Measurements from ENCODE around the gene SEMA4F. TPM values are rescaled to one million over a fixed set of nuclear protein-coding genes. Genes with fewer than 3 reads are reported as not detected.
"Not testable (repeated sequence)": the region's sequence is repeated elsewhere in the genome, so short reads cannot be mapped to it uniquely, and the experiment has no call there.

SEMA4F gene, protein sequence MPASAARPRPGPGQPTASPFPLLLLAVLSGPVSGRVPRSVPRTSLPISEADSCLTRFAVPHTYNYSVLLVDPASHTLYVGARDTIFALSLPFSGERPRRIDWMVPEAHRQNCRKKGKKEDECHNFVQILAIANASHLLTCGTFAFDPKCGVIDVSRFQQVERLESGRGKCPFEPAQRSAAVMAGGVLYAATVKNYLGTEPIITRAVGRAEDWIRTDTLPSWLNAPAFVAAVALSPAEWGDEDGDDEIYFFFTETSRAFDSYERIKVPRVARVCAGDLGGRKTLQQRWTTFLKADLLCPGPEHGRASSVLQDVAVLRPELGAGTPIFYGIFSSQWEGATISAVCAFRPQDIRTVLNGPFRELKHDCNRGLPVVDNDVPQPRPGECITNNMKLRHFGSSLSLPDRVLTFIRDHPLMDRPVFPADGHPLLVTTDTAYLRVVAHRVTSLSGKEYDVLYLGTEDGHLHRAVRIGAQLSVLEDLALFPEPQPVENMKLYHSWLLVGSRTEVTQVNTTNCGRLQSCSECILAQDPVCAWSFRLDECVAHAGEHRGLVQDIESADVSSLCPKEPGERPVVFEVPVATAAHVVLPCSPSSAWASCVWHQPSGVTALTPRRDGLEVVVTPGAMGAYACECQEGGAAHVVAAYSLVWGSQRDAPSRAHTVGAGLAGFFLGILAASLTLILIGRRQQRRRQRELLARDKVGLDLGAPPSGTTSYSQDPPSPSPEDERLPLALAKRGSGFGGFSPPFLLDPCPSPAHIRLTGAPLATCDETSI
- 1.8 and 1.9 TPM in 2 replicates for total RNA-seq (2014; rRNA removed; shearing (Covaris generic); ENCODE audit: low replicate concordance)

DNA sequence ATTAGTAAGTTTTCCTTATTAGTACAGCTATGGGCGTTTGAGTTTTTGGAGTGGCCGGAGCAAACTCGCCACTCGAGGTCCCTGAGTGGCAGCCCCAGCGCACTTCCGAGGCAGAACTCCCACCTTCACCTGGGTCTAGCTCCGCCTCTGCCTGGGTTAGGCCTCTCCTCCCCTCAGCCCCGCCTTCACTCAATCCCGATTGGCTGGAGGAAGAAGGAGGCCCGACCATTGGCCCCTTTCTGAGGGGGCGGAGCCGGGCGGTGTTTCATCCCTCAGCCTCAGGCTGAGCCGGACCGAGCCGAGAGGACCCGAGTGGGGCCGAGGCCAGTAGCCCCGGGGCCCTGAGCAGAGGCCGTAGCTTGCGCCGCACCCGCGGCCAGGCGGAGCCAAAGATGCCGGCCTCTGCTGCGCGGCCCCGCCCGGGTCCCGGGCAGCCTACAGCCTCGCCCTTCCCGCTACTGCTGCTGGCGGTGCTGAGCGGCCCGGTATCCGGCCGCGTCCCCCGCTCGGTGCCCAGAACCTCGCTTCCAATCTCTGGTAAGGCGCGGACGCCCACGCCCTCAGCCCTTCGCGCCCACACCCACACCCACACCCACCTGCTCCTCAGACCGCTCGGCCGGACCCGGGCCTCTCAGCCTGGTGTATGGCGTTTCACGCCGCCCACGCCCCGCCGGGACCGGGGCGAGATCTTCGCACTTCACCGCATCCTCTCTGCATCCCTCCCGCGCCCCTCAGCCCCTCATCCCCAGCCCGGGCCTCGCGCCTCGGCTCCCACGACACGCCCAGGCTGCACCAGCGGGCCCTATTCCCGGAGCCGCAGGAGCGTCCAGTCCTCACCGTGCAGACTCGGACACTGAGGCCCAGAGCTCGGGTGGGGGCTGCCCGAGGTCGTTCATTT is at the start of gene SEMA4F:
TSS of gene SEMA4F (plus strand) at position 263 of the 898 bp plus-strand sequence. CDS start at position 393, 130 bp downstream.
- peak; percentile 97 for DNase-seq
- no peaks in the 10 kb centered on the region for H3K9me3 ChIP-seq
- peak within 1 kb of the TSS; percentile 62 for H3K4me3 ChIP-seq
- no peaks in the 10 kb centered on the region for H3K27me3 ChIP-seq
- no peaks in the 10 kb centered on the region for H3K36me3 ChIP-seq

DNA sequence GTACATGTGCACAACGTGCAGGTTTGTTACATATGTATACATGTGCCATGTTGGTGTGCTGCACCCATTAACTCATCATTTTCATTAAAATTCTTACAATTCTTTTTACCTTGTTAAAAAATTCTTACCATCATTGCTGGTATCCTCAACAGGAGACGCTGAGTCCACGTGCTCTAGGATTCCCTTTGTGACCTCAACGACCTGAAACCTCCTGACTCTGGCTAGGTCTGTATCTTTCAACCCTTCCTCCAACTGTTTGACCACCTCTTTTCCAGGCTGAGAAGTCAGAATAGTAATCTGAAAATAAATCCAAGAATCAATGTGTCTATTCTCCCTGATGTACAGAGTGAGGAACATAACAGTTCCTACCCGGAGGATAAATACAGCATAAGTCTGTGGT is 47.1 kb upstream of the SEMA4F start:
- DNase-seq: no peak
- Histone ChIP-seq H3K36me3 (no peaks in the 10 kb centered on the region), H3K4me3 (no peak overlapping the region), H3K27me3 (no peaks in the 10 kb centered on the region), H3K9me3 (peaks cover 4% of the 10 kb centered on the region; the same call in 1 of the 2 replicates)

DNA sequence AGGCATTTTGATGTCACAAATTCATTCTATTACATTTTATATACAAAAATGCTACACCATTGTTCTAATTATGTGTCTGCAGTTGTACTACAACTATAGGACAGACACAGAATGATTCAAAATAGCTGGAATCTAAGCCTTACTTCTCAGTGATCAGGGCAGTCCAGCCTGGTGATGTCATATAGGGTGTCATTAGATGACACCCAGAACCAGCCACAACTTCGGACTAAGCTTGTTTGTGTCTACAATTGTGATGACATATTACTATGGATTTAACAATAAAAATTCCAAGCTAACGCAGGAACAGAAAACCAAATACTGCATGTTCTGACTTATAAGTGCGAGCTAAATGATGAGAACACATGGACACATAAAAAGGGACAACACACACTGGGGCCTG is 36.9 kb upstream of the SEMA4F start:
- DNase-seq: no peak
- Histone ChIP-seq H3K27me3 (peaks cover 8% of the 10 kb centered on the region), H3K36me3 (no peaks in the 10 kb centered on the region), H3K4me3 (no peak overlapping the region), H3K9me3 (no peaks in the 10 kb centered on the region)

DNA sequence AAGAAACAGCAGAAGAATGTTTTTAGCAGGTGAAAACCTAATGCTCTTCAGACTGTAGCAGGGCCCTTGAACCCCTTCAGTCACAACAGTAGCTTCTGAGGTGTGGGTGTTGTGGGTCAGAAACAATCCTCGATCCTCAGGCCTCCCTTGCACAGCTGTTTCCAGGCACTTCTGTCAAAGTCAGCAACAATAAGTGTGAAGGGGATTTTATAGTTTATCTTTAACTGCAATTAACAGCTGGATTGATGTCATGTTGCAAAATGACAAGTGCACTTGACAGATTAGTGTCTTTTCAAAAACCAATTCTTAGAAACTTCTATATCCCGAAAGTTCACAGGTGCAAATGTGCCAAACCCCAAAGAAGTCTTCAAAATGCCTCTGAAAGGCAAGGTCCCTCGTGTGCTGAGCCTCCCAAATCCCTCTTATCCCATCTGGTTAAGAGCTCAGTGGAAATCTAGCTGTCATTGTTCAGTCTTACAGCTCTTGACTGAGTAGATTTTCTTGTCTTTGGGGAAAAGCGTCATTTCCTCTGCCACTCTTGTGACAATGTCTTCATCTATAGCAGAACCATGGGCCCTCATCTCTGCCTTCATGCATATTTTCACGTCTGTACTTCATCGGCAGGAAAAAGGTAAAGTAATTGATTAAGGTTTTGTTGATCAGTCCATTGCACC is 35.5 kb upstream of the SEMA4F start:
- no peak overlapping the region for H3K4me3 ChIP-seq
- H3K36me3 ChIP-seq: no peaks in the 10 kb centered on the region
- DNase-seq: no peak
- H3K9me3 ChIP-seq: no peaks in the 10 kb centered on the region
- H3K27me3 ChIP-seq: peaks cover 3% of the 10 kb centered on the region

DNA sequence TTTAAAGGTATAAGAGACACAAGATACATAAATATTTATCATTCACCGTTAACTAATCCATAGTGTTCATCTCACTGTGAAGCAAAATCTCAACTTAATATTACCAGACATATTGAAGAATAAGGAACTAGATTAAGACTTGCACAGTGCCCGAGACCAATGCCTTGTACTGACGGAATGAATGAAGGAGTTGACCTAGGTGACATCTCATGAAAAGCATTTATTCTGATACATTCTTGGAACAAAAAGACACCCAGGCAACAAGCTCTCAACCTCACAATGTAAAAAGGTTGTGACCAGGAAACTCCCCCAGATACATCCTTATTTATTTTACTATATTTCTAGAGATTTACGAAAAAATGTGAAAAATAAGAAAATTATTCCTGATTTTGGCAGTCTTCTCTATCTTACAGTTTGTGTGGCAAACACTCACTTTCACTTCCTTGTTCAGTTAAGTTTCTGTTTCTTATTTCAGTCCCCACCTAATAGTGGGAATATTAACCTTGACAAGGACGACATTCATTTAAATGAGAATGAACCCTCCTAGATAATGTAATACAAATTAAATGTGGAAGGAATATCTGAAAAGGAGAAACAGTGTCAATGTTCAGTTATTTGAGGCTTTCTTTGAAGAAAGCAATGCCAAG is 34.3 kb upstream of the SEMA4F start:
- peaks cover 3% of the 10 kb centered on the region for H3K27me3 ChIP-seq
- H3K36me3 ChIP-seq: no peaks in the 10 kb centered on the region
- H3K9me3 ChIP-seq: no peaks in the 10 kb centered on the region
- no peak for DNase-seq
- no peak overlapping the region for H3K4me3 ChIP-seq

DNA sequence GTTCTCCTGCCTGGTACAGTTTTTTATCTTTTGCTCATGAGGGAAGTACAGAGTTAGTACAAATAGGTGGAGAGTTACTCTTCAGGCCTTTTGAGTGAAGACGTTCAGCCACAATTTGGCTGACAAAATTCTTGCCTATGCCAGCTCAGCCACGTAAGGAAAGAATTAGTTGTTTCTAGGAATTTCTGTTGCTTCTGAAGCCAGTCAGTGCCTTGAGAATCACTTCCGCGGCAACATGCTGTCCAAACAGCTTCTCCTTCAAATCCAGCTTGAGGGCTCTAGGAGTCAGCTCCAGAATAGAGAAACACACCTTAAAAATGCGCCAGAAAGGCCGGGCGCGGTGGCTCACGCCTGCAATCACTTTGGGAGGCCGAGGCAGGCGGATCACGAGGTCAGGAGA is 33.4 kb upstream of the SEMA4F start:
- Histone ChIP-seq H3K36me3 (no peaks in the 10 kb centered on the region), H3K4me3 (no peak overlapping the region), H3K27me3 (peaks cover 3% of the 10 kb centered on the region), H3K9me3 (no peaks in the 10 kb centered on the region)
- DNase-seq: peak; percentile 5

DNA sequence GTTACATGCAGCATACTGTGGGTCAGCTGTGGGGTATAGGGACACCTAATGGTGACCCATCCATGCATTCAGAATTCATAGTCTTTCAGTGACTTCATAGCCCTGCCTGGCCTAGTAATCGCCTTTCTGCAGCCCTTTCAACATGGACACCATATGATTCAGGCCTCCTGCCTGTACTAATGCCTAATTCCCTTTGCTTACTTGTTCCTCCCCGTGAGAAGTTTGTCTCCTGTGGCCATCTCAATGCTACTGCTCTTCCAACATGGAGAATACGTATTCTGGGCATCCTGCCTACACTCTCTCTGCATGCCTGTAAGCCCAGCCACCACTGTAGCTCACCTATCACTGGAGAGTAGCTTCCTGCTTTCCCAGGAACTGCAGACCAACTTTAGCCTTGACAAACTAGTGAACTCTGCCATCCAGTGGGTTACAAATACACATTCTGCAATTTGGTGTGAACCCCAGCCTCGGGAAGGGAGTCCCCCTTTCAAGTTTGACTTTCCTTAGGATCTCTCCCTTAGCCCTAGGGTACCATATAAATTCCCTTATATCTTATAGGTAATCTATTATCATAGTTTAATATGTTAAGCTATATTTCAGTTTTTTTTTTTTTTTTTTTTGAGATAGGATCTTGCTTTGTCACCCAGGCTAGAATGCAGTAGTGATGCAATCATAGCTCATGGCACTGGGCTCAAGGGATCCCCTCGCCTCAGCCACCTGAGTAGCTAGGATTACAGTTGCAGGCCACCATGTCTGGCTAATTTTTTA is 28.2 kb upstream of the SEMA4F start:
- Histone ChIP-seq H3K27me3 (no peaks in the 10 kb centered on the region; the same call in 1 of the 2 replicates), H3K9me3 (no peaks in the 10 kb centered on the region), H3K4me3 (no peak overlapping the region), H3K36me3 (no peaks in the 10 kb centered on the region)
- no peak for DNase-seq

DNA sequence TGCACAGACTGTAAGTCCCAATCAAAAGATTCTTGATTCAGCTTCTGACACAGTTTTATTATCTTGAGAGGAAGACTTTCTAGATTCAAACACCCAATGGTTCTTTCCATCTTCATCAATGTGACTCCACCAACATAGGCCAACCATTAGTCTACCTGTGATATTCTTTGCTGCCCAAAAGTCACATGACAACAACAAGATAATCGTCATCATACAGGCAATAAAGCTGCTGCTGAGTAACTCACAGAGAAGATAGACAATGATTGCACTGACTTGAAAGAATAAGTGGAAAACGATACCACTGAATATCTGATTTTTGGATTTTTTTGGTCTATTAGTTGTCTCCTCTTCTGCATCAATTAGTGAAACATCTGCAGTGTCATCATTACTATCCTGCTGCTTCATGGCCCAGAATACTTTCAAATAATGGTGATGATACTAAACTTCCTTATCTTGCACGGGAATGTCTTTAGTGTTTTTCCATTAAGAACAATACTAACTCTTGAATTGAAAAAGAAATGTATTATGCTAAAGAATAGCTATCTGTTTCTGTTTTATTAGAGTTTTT is 25.4 kb upstream of the SEMA4F start:
- no peak overlapping the region for H3K4me3 ChIP-seq
- no peaks in the 10 kb centered on the region for H3K9me3 ChIP-seq
- no peaks in the 10 kb centered on the region; the same call in 1 of the 2 replicates for H3K27me3 ChIP-seq
- no peak for DNase-seq
- H3K36me3 ChIP-seq: no peaks in the 10 kb centered on the region

DNA sequence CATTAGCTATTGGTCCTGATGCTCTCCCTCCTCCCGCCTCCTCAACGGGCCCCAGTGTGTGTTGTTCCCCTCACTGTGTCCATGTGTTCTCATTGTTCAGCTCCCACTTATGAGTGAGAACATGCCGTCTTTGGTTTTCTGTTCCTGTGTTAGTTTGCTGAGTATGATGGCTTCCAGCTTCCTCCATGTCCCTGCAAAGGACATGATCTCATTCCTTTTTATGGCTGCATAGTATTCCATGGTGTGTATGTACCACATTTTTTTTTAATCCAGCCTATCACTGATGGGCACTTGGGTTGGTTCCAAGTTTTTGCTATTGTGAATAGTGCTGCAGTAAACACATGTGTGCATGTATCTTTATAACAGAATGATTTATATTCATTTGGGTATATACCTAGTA is 23.6 kb upstream of the SEMA4F start:
- not testable (repeated sequence) for H3K4me3 ChIP-seq, H3K36me3 ChIP-seq, H3K27me3 ChIP-seq, H3K9me3 ChIP-seq, DNase-seq

DNA sequence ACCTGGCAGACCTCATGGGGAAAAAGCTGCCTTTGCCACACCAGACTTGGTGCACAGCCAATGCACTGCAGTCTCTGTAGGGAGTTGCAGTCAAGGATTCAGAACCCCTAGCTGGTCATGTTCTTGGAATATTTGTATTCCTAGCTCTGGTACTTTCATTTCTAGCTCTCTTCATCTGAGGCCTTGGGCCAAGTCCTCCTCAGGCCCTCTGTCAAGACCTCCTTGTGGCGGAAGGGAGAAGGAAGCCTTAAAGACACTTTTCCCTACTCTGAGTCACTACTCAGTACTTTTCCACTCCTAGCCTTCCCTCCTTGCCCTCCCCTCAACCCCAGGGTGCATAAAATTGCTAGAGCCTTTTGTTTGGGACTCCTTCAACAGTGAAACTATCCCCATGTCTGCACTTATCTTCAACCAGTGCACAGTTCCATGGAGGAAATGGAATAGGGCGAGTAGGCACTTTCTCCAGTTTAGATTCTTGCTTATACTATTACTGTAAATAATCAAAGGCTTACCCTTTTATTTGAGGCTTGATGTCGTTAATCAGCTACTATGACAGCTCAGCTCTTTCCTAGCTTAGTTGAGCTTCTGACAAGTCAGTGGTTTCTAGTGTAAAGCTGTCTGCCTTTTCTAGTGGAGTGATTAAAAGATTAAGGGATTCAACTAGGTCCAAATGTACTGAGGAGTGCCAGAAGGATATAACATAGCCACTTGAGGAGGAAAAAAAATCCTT is 21.7 kb upstream of the SEMA4F start:
- peak; percentile 51 for DNase-seq

DNA sequence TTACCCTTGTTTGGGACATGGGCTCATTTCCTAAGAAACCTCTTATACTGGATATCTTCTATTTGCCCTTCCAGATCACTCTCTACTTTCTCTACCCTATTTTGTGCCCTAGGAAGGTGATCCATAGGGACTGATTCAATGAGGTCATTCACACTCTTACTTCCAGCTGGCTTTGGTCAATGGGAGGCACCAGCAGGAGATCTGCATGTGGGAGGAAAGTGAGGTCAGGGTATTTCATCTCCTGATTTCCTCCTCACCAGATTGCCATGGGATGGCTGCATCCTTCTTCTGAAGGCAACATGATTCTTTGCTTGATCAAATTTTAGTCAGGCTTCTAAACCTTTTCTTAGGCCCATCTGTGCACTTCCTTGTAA is 21.1 kb upstream of the SEMA4F start:
- peak; percentile 46 for DNase-seq
- Histone ChIP-seq H3K9me3 (no peaks in the 10 kb centered on the region), H3K4me3 (no peak overlapping the region), H3K36me3 (no peaks in the 10 kb centered on the region), H3K27me3 (no peaks in the 10 kb centered on the region; the same call in 1 of the 2 replicates)

More for the DNA sequence above, 21.7 kb upstream of the SEMA4F start:
- H3K36me3 ChIP-seq: no peaks in the 10 kb centered on the region
- no peaks in the 10 kb centered on the region; the same call in 1 of the 2 replicates for H3K27me3 ChIP-seq
- H3K4me3 ChIP-seq: no peak overlapping the region
- H3K9me3 ChIP-seq: no peaks in the 10 kb centered on the region

DNA sequence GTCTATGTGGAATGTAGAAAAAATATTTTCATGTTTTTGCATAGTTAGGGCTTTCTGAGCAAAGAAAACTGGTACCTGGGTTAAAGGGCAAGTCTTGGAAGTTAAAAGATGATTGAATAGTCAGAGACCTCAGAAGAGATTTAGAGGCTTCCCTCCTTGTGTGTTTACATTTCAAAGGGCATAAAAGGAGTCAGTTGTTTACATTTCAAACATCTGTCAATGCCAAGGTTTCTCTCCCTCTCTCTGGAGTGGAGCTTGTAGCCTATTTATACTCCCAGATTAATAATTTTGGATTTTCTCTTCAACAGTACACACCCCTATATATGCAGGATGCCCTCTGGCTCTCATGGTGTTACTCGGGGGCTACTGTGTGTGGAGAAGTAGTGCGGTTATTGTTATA is 14.5 kb upstream of the SEMA4F start:
- Histone ChIP-seq H3K27me3 (no peaks in the 10 kb centered on the region), H3K36me3 (no peaks in the 10 kb centered on the region), H3K9me3 (no peaks in the 10 kb centered on the region), H3K4me3 (no peak overlapping the region)
- no peak for DNase-seq

DNA sequence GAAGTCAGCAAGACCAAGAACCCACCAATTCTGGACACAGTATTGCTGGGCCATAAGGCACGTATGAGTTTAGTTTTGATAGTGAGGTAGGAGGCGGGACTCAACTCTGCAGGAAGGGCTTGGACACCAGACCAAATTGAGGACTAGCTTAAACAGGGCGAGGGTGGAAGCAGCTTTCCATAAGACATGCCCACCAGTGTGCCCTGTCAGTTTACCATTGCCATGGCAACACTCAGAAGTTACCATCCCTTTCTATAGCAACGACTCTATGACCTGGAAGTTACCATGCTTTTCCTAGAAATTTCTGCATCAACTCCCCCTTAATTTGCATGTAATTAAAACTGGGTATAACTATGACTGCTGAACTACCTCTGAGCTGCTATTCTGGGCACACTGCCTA is 8.7 kb upstream of the SEMA4F start:
- H3K36me3 ChIP-seq: no peaks in the 10 kb centered on the region
- DNase-seq: no peak
- no peaks in the 10 kb centered on the region for H3K27me3 ChIP-seq
- no peak overlapping the region for H3K4me3 ChIP-seq
- H3K9me3 ChIP-seq: no peaks in the 10 kb centered on the region

DNA sequence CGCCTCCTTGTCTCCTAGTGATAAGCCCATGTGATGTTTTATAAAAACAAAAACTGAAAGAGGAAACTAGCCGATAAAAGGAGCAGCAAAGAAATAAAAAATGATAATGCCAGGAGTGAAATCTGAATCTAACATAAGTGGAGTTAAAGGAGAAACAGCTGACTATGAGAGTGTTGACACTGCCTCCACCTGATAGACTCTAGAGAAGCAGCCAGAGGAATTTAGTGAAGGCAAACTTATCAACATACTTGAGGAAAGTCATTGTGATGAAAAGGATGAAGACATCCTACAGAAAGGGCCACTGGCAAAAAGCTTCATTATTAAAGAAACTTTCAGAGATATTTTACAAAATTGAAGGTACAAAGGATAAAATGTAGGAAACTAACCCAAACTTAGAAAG is 7.8 kb upstream of the SEMA4F start:
- H3K36me3 ChIP-seq: no peaks in the 10 kb centered on the region
- no peak overlapping the region for H3K4me3 ChIP-seq
- no peak for DNase-seq
- H3K9me3 ChIP-seq: no peaks in the 10 kb centered on the region
- no peaks in the 10 kb centered on the region for H3K27me3 ChIP-seq
